Measurements from ENCODE around the gene HCN2.
A peak's percentile ranks its signal among the peaks of the same experiment; 100 is the strongest.
"Not testable (repeated sequence)": the region's sequence is repeated elsewhere in the genome, so short reads cannot be mapped to it uniquely, and the experiment has no call there.

The HCN2 gene

GRCh38 chr19:585551-586110, 4.0 kb upstream of the HCN2 start:
- no peak for DNase-seq (ENCODE audit: low read depth)

DNA sequence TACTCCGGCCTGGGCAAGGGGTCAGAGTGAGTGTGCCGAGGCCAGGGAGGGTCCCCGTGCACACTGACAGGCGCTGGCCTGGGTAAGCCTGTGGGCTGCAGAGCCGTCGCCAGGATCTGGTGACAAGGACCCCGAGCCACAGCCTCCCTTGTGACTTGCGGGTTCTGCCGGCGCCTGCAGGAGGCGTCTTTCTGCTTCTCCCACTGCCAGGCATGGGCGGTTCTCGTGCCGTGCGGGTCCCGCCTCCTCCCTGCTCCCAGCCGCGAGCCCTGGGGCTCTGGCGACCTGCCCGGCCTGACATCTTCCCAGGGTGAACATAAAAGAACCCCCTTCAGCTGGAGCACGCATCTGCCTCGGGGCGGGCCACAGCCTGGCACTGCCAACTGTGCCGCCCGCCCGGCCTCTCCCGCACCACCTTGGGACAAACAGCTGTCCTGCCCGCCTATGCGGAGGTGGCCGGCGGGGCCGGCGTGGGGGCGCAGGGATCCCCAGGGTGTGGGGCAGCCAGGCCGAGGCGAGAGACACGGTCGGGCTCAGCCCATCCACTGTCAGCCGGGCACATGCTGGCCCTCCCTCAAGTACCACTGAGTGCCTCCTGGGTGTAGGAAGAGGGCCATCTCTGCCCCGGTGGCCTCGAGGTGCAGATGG, 1.5 kb upstream of the HCN2 start:
- peak; percentile 32 for DNase-seq (ENCODE audit: low read depth)

DNA sequence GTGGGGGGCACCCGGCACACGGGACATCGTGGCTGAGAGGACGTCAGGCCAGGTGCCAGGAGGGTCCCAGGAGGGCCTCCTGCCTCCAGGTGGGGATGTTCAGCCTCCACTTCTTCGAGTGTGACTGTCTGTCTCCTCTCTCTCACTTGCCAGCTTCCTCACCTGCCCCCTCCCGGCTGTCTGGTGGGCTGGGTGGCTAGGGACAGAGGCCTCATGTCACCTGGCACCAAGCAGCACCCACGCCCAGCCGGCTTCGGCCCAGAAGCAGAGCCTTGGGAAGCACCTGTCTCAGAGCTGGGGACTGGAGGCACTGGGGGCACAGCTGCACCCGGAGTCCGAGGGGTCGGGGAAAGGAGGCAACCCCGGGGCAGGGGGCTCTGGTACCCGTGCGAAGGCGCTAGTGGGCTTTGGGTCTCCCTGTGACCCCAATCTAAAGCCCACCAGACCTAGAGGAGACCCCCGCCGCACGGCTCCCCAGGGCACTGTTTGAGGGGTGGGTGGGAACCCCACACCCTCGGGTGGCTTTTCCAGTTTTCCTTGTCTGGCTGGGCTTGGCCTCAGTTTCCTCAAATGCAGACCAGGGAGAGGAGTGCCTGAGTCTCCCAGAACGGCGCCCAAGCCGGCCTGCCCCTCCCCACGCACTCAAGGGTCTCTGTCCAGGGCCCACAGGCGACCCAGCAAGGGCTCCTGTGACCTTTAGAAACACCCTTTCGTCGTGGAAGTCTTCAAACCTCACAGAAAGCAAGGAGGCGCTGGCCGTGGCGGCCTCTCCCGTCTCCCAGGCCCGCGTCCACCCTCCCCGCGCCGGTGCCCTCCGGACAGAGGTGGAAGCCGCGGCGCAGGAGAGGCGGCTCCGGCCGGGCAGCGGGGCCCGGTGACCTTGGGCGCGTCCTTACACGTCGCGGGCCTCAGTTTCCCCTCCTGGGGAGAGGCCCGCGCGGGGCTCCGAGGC, 664 bp upstream of the HCN2 start:
- no peak for DNase-seq (ENCODE audit: low read depth)

GRCh38 chr19:590396-590745, 690 bp downstream of the HCN2 start:
- DNase-seq (ENCODE audit: low read depth), result no peak

DNA sequence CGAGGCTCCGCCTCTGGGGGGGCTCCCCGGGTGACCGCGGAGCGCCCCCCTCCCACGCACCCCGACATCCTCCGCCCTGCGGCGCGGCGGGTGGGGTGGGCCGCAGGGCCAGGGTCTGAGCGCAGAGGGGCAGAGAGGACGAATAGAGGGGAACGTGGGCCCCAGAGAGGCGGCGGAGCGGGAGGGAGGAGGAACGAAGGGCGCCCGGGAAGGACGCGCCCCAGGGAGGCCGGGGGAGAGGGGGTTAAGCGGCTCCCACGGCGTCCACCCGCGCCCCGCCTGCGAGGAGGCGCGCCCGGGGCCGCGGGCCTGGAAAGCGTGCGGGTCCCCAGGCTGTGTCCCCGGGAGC, 1.0 kb downstream of the HCN2 start:
- DNase-seq (ENCODE audit: low read depth), result no peak

DNA sequence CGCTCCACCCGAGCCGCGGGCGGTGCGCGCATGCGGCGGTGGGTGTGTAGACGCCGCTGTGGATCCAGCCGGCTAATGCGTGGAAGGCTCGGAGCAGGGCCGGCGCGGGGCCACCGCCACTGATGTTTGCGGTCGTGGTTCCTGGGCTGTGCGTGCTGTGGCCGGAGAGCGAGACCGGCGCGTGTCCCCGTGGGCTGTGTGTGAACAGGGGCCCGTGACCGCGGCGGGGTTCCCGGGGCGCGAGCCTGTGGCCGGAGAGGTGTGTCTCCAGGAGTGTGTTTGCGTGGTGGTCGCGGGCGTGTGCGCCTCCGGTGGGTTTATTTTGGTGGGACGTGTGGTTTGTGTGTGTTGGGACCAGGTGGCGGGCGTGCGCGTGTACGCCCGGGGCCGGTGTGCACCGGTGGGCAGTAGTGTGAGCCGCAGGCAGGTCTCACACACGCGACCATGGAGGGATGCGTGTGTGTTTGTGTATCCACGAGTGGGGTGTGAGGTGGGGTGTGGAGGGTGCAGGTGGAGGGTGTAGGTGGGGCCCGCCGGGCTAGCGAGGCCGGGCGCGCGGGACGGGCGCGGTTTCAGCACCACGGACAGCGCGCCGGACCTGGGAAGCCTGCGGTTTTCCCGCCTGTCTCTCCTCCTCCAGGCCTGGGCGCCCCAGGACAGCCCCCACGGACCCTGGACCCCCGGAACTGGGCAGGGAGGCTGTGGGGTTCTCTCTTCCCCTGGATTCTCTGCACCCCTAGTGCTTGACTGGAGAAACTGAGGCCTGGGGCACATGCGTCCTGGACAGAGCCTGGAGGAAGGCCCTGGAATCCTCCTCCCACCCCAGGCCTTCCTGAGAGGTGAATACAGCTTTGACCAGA, 1.6 kb downstream of the HCN2 start:
- DNase-seq (ENCODE audit: low read depth), result no peak

- no peak for DNase-seq (ENCODE audit: low read depth)
Observed at GRCh38 chr19:592101-592500, 2.4 kb downstream of the HCN2 start.

GRCh38 chr19:593055-593454, 3.4 kb downstream of the HCN2 start:
- DNase-seq (ENCODE audit: low read depth), result no peak

GRCh38 chr19:593505-593904, 3.8 kb downstream of the HCN2 start:
- DNase-seq (ENCODE audit: low read depth), result no peak

- DNase-seq (ENCODE audit: low read depth), result no peak
Observed at GRCh38 chr19:594265-594870, 4.7 kb downstream of the HCN2 start.

- no peak for DNase-seq (ENCODE audit: low read depth)
Observed at GRCh38 chr19:595326-596262, 5.9 kb downstream of the HCN2 start.

DNA sequence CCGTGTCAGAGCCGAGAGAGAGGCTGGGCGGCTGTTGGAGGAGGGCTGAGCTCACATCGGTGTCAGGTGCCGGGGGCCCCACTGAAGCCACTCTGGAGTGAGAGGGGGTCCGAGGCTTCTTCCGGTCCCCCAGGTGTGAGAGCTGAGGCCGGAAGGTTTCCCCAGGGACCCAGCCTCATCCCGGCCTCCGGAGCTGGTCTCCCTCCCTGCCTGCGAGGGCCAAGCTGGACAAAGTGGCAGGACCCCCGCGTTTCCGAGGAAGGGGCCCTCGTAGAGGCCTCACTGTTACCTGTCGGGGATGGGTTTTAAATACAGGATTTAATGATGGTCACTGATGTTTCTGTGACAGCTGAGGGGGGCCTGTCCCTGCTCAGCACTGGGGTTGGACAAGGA, 6.6 kb downstream of the HCN2 start:
- no peak for DNase-seq (ENCODE audit: low read depth)

DNA sequence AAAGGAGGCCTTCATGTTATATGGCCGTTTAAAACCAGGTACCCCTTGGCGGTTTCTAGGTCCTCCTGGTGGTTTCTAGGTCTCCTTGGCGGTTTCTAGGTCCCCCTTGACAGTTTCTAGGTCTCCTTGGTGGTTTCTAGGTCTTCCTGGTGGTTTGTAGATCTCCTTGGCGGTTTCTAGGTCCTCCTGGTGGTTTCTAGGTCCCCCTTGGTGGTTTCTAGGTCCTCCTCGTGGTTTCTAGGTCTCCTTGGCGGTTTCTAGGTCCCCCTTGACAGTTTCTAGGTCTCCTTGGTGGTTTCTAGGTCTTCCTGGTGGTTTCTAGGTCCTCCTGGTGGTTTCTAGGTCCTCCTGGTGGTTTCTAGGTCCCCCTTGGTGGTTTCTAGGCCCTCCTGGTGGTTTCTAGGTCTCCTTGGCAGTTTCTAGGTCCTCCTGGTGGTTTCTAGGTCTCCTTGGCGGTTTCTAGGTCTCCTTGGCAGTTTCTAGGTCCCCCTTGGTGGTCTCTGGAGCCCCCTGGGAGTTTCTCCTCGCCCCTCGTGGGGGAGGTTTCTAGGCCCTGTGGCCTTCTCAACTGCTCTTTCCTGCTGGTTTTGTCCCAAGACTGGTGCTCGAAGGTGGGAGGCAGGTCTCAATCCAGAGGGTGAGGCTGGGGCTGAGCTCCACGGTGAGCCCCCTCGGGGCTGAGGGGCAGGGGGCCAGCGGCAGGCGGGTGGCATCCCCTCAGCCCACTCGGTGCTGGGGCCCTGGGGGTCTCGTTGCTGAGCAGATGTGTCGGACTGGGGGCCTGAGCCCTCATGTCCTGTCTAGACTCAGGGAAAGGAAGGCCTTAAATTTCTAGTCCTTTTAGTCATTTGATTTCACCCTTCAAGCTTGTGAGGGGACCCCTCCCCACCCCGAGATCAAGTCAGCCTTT, 8.0 kb downstream of the HCN2 start:
- DNase-seq (ENCODE audit: low read depth), result no peak

DNA sequence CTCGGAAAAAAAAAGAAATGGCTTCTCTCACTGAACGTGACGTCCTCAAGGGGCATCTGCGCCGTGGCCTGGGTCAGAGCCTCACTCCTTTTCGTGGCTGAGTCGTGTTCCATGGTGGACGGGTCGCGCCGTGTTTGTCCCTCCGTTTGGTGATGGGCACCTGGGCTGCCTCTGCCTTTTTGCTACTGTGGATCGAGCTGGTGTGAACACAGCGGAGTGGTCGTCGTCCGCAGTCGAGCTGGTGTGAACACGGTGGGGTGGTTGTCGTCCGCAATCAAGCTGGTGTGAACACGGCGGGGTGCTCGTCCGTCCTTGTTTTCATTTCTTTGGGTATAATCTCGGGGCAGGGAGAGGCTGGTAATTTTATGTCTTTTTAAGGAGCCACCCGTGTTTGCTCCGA, 11.6 kb downstream of the HCN2 start:
- no peak for DNase-seq (ENCODE audit: low read depth)

GRCh38 chr19:601790-602189, 12.1 kb downstream of the HCN2 start:
- no peak for DNase-seq (ENCODE audit: low read depth)

DNA sequence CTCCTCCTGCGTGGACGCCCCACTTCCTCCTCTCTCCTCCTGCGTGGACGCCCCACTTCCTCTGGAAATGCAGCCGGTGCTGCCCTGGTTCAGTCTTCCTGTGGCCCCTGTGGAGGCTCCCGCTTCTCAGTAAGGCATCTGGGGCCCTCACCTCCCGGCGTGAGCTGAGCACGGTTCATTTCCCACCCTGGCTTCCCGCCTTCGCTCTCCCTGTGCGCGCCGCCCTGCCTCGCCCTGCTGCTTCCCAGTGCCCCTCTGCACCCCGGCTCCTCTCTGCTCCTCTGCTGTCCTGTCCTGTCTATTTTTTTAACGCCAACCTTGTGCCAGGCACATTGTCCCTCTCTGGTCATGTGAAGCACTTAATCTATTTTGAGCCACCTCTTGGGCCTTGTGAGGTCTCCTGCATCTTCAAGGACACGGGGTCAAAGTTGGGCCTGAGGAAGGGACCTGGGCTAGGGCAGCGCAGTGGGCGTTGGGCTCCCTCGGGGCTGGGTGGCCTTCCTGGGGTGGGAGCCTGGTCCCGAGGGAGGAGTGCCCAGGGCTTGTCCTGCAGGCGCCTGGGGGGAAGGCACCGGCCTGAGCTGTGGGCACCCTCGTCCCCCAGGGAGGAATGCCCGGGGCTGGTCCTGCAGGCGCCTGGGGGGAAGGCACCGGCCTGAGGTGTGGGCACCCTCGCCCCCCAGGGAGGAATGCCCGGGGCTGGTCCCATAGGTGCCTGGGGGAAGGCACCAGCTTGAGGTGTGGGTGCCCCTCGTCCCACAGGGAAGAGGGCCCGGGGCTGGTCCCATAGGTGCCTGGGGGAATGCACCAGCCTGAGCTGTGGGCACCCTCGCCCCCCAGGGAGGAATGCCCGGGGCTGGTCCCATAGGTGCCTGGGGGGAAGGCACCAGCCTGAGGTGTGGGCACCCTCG, 13.0 kb downstream of the HCN2 start:
- DNase-seq (ENCODE audit: low read depth), result no peak

GRCh38 chr19:603302-603639, 13.6 kb downstream of the HCN2 start:
- DNase-seq (ENCODE audit: low read depth), result not testable (repeated sequence)

GRCh38 chr19:603779-604178, 14.1 kb downstream of the HCN2 start:
- DNase-seq (ENCODE audit: low read depth), result not testable (repeated sequence)

- DNase-seq (ENCODE audit: low read depth), result no peak
Observed at GRCh38 chr19:604355-604754, 14.7 kb downstream of the HCN2 start.
